PC-3 (cell line): Measurements from ENCODE around the gene NFE2L1. TPM values are rescaled to one million over a fixed set of nuclear protein-coding genes. Genes with fewer than 3 reads are reported as not detected.

ENCODE experiments used
- ATAC-seq: fragments of 200-7000 bp; cut with Tn5 transposase; 2 replicates; pipeline ENCODE4 v1.9.1; 2020; ENCODE audit warnings: mild to moderate bottlenecking, moderate library complexity
- Bru-seq: library from RNA; stranded (reverse); fragments of 400-500 nt; gene quantifications from one replicate; lab custom pipeline; 2021; lab: Mats Ljungman, UMichigan
- BruChase-seq, 2 experiments: library from RNA; stranded (reverse); fragments of 400-500 nt; gene quantifications; one replicate each; lab custom pipeline; 2021; lab: Mats Ljungman, UMichigan
- BruUV-seq: library from RNA; stranded (reverse); fragments of 400-500 nt; replicated peaks from 2 replicates; lab custom pipeline; 2021; lab: Mats Ljungman, UMichigan
- CTCF ChIA-PET: fragments of 300-600 bp; sonication (Branson Sonifier 250); formaldehyde crosslinking; loops from one replicate; lab custom pipeline; 2022; ENCODE audit warnings: antibody characterized with exemption; lab: Charles Lee
- POLR2A ChIA-PET: fragments of 300-600 bp; sonication (Branson Sonifier 250); formaldehyde crosslinking; loops from one replicate; lab custom pipeline; 2022; ENCODE audit warnings: antibody characterized with exemption; ENCODE audit not compliant: unreplicated experiment; lab: Charles Lee
- DNase-seq: peaks from one replicate; pipeline ENCODE4 v3.0.0-alpha.2; 2015
- H2AFZ ChIP-seq: fragments of 300-600 bp; sonication (generic); 2 replicates; pipeline ENCODE4 v1.6.0; 2016; ENCODE audit warnings: antibody characterized with exemption, low read length
- H3F3A ChIP-seq: fragments of 300-600 bp; sonication (generic); one replicate; pipeline ENCODE4 v1.6.0; 2017; ENCODE audit warnings: antibody characterized with exemption, low read length, control low read depth, mild to moderate bottlenecking; ENCODE audit not compliant: unreplicated experiment
- H3K27ac ChIP-seq: fragments of 300-600 bp; sonication (generic); 2 replicates; pipeline ENCODE4 v1.5.1; 2016; ENCODE audit warnings: mild to moderate bottlenecking, low read length
- H3K27me3 ChIP-seq: fragments of 300-600 bp; sonication (generic); 2 replicates; pipeline ENCODE4 v1.6.1; 2016; ENCODE audit warnings: low read length, mixed read lengths
- H3K36me3 ChIP-seq: fragments of 300-600 bp; sonication (generic); 2 replicates; pipeline ENCODE4 v1.6.1; 2016; ENCODE audit warnings: low read depth, mixed run types, low read length, mixed read lengths
- H3K4me1 ChIP-seq: fragments of 300-600 bp; sonication (generic); 2 replicates; pipeline ENCODE4 v1.5.1; 2016; ENCODE audit warnings: low read length; ENCODE audit not compliant: insufficient read depth
- H3K4me2 ChIP-seq: fragments of 300-600 bp; sonication (generic); 2 replicates; pipeline ENCODE4 v1.6.0; 2016; ENCODE audit warnings: low read length
- H3K4me3 ChIP-seq: fragments of 300-600 bp; sonication (generic); 2 replicates; pipeline ENCODE4 v1.5.1; 2016; ENCODE audit warnings: mild to moderate bottlenecking, low read length, mixed read lengths
- H3K79me2 ChIP-seq: fragments of 300-600 bp; sonication (generic); 2 replicates; pipeline ENCODE4 v1.6.1; 2017; ENCODE audit warnings: low read length, mixed read lengths
- H3K9ac ChIP-seq: fragments of 300-600 bp; sonication (generic); 2 replicates; pipeline ENCODE4 v1.6.0; 2016; ENCODE audit warnings: mild to moderate bottlenecking, low read length
- H3K9me2 ChIP-seq: fragments of 300-600 bp; sonication (generic); replicated peaks from 2 replicates; pipeline ENCODE4 v1.6.1; 2016; ENCODE audit warnings: mixed run types, low read length, mixed read lengths
- H3K9me3 ChIP-seq: fragments of 300-600 bp; sonication (generic); 2 replicates; pipeline ENCODE4 v1.6.1; 2016; ENCODE audit warnings: low read length, mixed read lengths
- H4K20me1 ChIP-seq: fragments of 300-600 bp; sonication (generic); 2 replicates; pipeline ENCODE4 v1.6.1; 2016; ENCODE audit warnings: low read length, mixed read lengths
- CTCF ChIP-seq: fragments of 300-600 bp; sonication (generic); conservative IDR thresholded peaks from 2 replicates; pipeline ENCODE4 v1.5.1; 2017; ENCODE audit warnings: antibody characterized with exemption, low read depth, mild to moderate bottlenecking, low read length
- EZH2 ChIP-seq: fragments of 300-600 bp; sonication (generic); IDR thresholded peaks from one replicate; pipeline ENCODE4 v1.6.1; 2017; ENCODE audit warnings: antibody characterized with exemption, mild to moderate bottlenecking, low read length; ENCODE audit not compliant: unreplicated experiment
- EZH2phosphoT487 ChIP-seq: fragments of 300-600 bp; sonication (generic); IDR thresholded peaks from 2 replicates; pipeline ENCODE4 v1.6.1; 2018; ENCODE audit warnings: mild to moderate bottlenecking, antibody characterized with exemption, low read length, borderline replicate concordance
- intact Hi-C: fragments of 100-400 bp; cut with micrococcal nuclease; formaldehyde crosslinking; loops from 2 replicates; pipeline ENCODE4 v1.9.0; 2023
- long read RNA-seq: library from polyadenylated mRNA; unstranded; transcript quantifications from one replicate; pipeline ENCODE4 v2.0.0, GENCODE V29; 2021; ENCODE audit not compliant: unreplicated experiment
- total RNA-seq: library from RNA; depleted of rRNA; stranded (reverse); fragments of >200 nt; gene quantifications from 2 replicates; pipeline ENCODE4 v1.2.3, GENCODE V29; 2014; rRNA removed

The NFE2L1 gene
- total RNA-seq (45.1 and 72.6 TPM in 2 replicates), Bru-seq, nascent RNA (percentile 96 among the genes with signal in this experiment), BruChase-seq, experiment 1, labeled RNA remaining after a 6-hour chase (percentile 99 among the genes with signal in this experiment), BruChase-seq, experiment 2, labeled RNA remaining after a 2-hour chase (percentile 99 among the genes with signal in this experiment)
- long read RNA-seq, full-length matches to known transcripts = 12 of 209 reads
- long read RNA-seq, partial matches to known transcripts = 47 of 209 reads
- long read RNA-seq, other reads (novel, unspliced or antisense) = 150 of 209 reads

GRCh38 chr17:48047741-48048383, at the start of gene NFE2L1:
NFE2L1 (plus strand) TSS chr17:48048359; CDS start chr17:48051119, 2,760 bp downstream.
- peak within 1 kb of the TSS; percentile 69 for H3K4me3 ChIP-seq
- no peaks in the 10 kb centered on the region for H3K9me2 ChIP-seq
- H3K27ac ChIP-seq = peak within 1 kb of the TSS; percentile 92
- H3K4me2 ChIP-seq = peak within 1 kb of the TSS; percentile 84
- H3K9ac ChIP-seq = peak within 1 kb of the TSS; percentile 97
- intact Hi-C loops = loop anchor here (1.0 to 2.0 kb wide), 2 partner anchors 22 to 53 kb away; partner anchors contain the start of gene CBX1
- H3K79me2 ChIP-seq = peaks cover 51% of the 10 kb centered on the region
- POLR2A ChIA-PET = interaction anchor here (0.5 to 0.8 kb wide), 8 partner anchors 17 to 1315 kb away, joined by 3 to 23 read pairs (median 4); partner anchors contain the start of genes LRRC46 and MRPL10
- BruUV-seq = no TSS peak
- ATAC-seq (peak; percentile 89), DNase-seq (peak; percentile 100)
- no peaks in the 10 kb centered on the region for H3F3A ChIP-seq
- CTCF ChIA-PET = interaction anchor here (0.6 to 2.9 kb wide), 3 partner anchors 20 to 550 kb away, joined by 3 to 42 read pairs (median 4); no protein-coding TSS in a partner anchor
- H3K27me3 ChIP-seq = no peaks in the 10 kb centered on the region
- peaks cover 60% of the 10 kb centered on the region for H3K4me1 ChIP-seq
- peaks cover 24% of the 10 kb centered on the region for H4K20me1 ChIP-seq
- TF ChIP-seq EZH2phosphoT487 (no peak), EZH2 (no peak), CTCF (no peak)
- H2AFZ ChIP-seq = peak within 1 kb of the TSS; percentile 85
- no peaks in the 10 kb centered on the region for H3K9me3 ChIP-seq
- peaks cover 20% of the 10 kb centered on the region for H3K36me3 ChIP-seq

- Histone ChIP-seq H3K36me3 (no peaks in the 10 kb centered on the region), H3K27me3 (no peaks in the 10 kb centered on the region), H3F3A (no peaks in the 10 kb centered on the region), H3K9me2 (no peaks in the 10 kb centered on the region), H3K27ac (peak overlapping the region; percentile 60), H4K20me1 (no peaks in the 10 kb centered on the region), H3K9ac (peak overlapping the region; percentile 13; the same call in 1 of the 2 replicates), H3K4me3 (no peak overlapping the region), H3K9me3 (no peaks in the 10 kb centered on the region), H3K79me2 (no peaks in the 10 kb centered on the region), H3K4me1 (peaks cover 40% of the 10 kb centered on the region), H3K4me2 (no peak overlapping the region; the same call in 1 of the 2 replicates), H2AFZ (no peak overlapping the region)
- POLR2A ChIA-PET = no interaction called here
- intact Hi-C loops = no loop called here
- ATAC-seq (peak; percentile 39), DNase-seq (peak; percentile 75)
- CTCF ChIA-PET = interaction anchor here (0.6 kb wide), 1 partner anchor 12 kb away, joined by 4 read pairs; no protein-coding TSS in a partner anchor
- BruUV-seq = no TSS peak
- no peak for TF ChIP-seq EZH2phosphoT487
- TF ChIP-seq CTCF = peak; percentile 17; the same call in 1 of the 2 replicates
These were observed 48.6 kb upstream of the NFE2L1 start for GRCh38 chr17:47999582-47999981.
